ENCODE results near the gene CDK18. TPM values are rescaled to one million over a fixed set of nuclear protein-coding genes. Genes with fewer than 3 reads are reported as not detected.

The CDK18 gene
- total RNA-seq, 1 donor from 2014 or later = 23.9 TPM

- no peak overlapping the region for H3K27ac Mint-ChIP-seq
- H3K4me1 Mint-ChIP-seq (ENCODE audit: low read depth) = no peaks in the 10 kb centered on the region
- H3K9me3 Mint-ChIP-seq (ENCODE audit: low read depth) = no peaks in the 10 kb centered on the region
- TF ChIP-seq CTCF (IDR thresholded peaks at IDR 0.05; ENCODE audit: unreplicated experiment) = peak; percentile 98
- H3K27me3 Mint-ChIP-seq = peaks cover 12% of the 10 kb centered on the region
- peak overlapping the region; percentile 55 for H3K4me3 Mint-ChIP-seq (ENCODE audit: low read depth)
- H3K36me3 Mint-ChIP-seq (ENCODE audit: insufficient read depth) = no peaks in the 10 kb centered on the region
- DNase-seq (ENCODE audit: low spot score, unreplicated experiment) = peak; percentile 92
Measured at GRCh38 chr1:205528887-205529825, 24.7 kb downstream of the CDK18 start.

- no peaks in the 10 kb centered on the region for H3K36me3 Mint-ChIP-seq (ENCODE audit: insufficient read depth)
- no peaks in the 10 kb centered on the region for H3K4me1 Mint-ChIP-seq (ENCODE audit: low read depth)
- no peak for DNase-seq (ENCODE audit: low spot score, unreplicated experiment)
- H3K4me3 Mint-ChIP-seq (ENCODE audit: low read depth) = no peak overlapping the region
- no peak for TF ChIP-seq CTCF (IDR thresholded peaks at IDR 0.05; ENCODE audit: unreplicated experiment)
- no peak overlapping the region for H3K27ac Mint-ChIP-seq
- H3K27me3 Mint-ChIP-seq = peaks cover 15% of the 10 kb centered on the region
- no peaks in the 10 kb centered on the region for H3K9me3 Mint-ChIP-seq (ENCODE audit: low read depth)
Measured at GRCh38 chr1:205530116-205530515, 25.6 kb downstream of the CDK18 start.

GRCh38 chr1:205531191-205532025 is 26.9 kb downstream of the CDK18 start:
- H3K36me3 Mint-ChIP-seq (ENCODE audit: insufficient read depth) = no peaks in the 10 kb centered on the region
- no peak for TF ChIP-seq CTCF (IDR thresholded peaks at IDR 0.05; ENCODE audit: unreplicated experiment)
- peaks cover 24% of the 10 kb centered on the region for H3K27me3 Mint-ChIP-seq
- H3K4me3 Mint-ChIP-seq (ENCODE audit: low read depth) = no peak overlapping the region
- DNase-seq (ENCODE audit: low spot score, unreplicated experiment) = no peak
- H3K4me1 Mint-ChIP-seq (ENCODE audit: low read depth) = no peaks in the 10 kb centered on the region
- H3K27ac Mint-ChIP-seq = no peak overlapping the region
- H3K9me3 Mint-ChIP-seq (ENCODE audit: low read depth) = no peaks in the 10 kb centered on the region

- Mint-ChIP-seq H3K9me3 (ENCODE audit: low read depth) (no peaks in the 10 kb centered on the region), H3K27ac (no peak overlapping the region), H3K27me3 (peaks cover 31% of the 10 kb centered on the region), H3K4me3 (ENCODE audit: low read depth) (no peak overlapping the region), H3K4me1 (ENCODE audit: low read depth) (no peaks in the 10 kb centered on the region), H3K36me3 (ENCODE audit: insufficient read depth) (no peaks in the 10 kb centered on the region)
- no peak for DNase-seq (ENCODE audit: low spot score, unreplicated experiment)
- TF ChIP-seq CTCF (IDR thresholded peaks at IDR 0.05; ENCODE audit: unreplicated experiment) = no peak
Measured at GRCh38 chr1:205532026-205532898, 27.8 kb downstream of the CDK18 start.

All from progenitor cell of endocrine pancreas (in vitro differentiated cells).